ENCODE data around the gene ARHGEF37.
"Not testable (repeated sequence)": the region's sequence is repeated elsewhere in the genome, so short reads cannot be mapped to it uniquely, and the experiment has no call there.

Gene ARHGEF37

GRCh38 chr5:149564542-149565140 lies 16.7 kb upstream of the ARHGEF37 start:
- H3K4me3 ChIP-seq (ENCODE audit: low read depth, low read length) = not testable (repeated sequence)
- TF ChIP-seq, protein P1, sequence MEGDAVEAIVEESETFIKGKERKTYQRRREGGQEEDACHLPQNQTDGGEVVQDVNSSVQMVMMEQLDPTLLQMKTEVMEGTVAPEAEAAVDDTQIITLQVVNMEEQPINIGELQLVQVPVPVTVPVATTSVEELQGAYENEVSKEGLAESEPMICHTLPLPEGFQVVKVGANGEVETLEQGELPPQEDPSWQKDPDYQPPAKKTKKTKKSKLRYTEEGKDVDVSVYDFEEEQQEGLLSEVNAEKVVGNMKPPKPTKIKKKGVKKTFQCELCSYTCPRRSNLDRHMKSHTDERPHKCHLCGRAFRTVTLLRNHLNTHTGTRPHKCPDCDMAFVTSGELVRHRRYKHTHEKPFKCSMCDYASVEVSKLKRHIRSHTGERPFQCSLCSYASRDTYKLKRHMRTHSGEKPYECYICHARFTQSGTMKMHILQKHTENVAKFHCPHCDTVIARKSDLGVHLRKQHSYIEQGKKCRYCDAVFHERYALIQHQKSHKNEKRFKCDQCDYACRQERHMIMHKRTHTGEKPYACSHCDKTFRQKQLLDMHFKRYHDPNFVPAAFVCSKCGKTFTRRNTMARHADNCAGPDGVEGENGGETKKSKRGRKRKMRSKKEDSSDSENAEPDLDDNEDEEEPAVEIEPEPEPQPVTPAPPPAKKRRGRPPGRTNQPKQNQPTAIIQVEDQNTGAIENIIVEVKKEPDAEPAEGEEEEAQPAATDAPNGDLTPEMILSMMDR (IDR thresholded peaks at IDR 0.05; ENCODE audit: borderline replicate concordance, insufficient read depth, low read depth, low read length) = peak; percentile 15; the same call in 1 of the 2 replicates

DNA sequence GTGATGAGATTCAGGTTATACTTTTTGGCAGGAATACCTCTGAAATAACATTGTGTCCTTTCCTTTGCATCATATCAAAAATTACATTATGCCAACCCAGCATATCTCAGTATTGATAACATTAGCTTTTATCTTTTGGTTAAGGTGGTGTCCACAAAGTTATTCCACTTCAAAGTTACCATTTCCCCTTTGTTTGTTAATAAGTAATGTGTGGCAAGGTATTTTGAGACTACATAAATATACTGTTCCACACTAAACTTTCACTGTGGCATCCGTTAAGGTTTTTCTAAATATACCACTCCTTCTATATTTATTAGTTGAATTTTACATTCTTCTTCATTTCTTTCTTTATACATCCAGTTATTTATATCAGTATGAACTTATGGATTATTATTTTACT lies 14.1 kb upstream of the ARHGEF37 start:
- H3K4me3 ChIP-seq (ENCODE audit: low read depth, low read length) = no peak overlapping the region
- TF ChIP-seq, protein P1 (IDR thresholded peaks at IDR 0.05; ENCODE audit: borderline replicate concordance, insufficient read depth, low read depth, low read length) = no peak

- H3K4me3 ChIP-seq (ENCODE audit: low read depth, low read length) = no peak overlapping the region
- TF ChIP-seq, protein P1 (IDR thresholded peaks at IDR 0.05; ENCODE audit: borderline replicate concordance, insufficient read depth, low read depth, low read length) = no peak
Observed at GRCh38 chr5:149572170-149572569, 9.1 kb upstream of the ARHGEF37 start.

DNA sequence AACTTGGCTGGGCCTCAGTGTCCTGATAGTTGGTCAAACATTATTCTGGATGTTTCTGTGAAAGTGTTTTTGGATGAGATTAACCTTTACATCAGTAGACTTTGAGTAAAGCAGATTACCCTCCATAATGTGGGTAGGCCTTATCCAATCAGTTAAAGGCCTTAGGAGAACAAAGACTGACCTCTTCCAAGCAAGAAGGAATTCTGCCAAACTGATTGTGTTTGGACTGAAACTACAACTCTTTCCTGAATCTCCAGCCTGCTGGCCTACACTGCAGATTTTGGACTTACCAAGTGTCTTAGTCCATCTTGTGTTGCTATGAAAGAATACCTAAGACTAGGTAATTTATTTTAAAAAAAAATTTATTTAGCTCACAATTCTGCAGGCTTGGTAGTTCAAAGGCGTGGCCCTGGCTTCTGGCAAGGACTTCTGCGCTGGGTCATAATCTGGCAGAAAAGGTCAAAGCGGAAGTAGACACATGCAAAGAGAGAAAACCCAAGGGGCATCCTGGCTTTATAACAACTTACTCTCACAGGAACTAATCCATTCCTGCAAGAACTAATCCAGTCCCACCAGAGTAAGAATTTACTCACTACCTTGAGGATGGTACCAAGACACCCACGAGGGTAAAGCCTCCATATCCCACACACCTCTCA lies 8.6 kb upstream of the ARHGEF37 start:
- no peak overlapping the region for H3K4me3 ChIP-seq (ENCODE audit: low read depth, low read length)
- TF ChIP-seq, protein P1 (IDR thresholded peaks at IDR 0.05; ENCODE audit: borderline replicate concordance, insufficient read depth, low read depth, low read length) = no peak

DNA sequence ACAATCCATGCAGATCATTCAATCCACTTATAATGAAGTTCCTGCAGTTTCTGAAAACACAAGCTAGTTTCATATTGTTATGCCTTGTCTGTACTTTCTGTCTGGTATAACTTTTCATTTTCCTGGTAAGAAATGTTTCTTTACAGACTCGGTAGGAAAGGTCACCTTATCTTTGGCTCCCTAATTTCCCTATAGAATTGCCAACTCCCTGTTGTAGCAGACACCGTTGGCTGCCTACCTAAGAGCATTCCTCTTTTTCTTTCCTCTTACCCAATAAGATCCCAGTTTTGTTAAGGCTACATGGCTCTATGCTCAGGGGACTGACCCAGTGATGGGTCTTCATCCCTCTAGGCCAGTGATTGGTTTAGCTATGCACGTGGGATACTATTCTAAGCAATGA lies 6.2 kb upstream of the ARHGEF37 start:
- no peak overlapping the region for H3K4me3 ChIP-seq (ENCODE audit: low read depth, low read length)
- TF ChIP-seq, protein P1 (IDR thresholded peaks at IDR 0.05; ENCODE audit: borderline replicate concordance, insufficient read depth, low read depth, low read length) = no peak

- TF ChIP-seq, protein P1 (IDR thresholded peaks at IDR 0.05; ENCODE audit: borderline replicate concordance, insufficient read depth, low read depth, low read length) = no peak
- H3K4me3 ChIP-seq (ENCODE audit: low read depth, low read length) = no peak overlapping the region
Observed at GRCh38 chr5:149576021-149576420, 5.3 kb upstream of the ARHGEF37 start.

GRCh38 chr5:149578896-149579295 lies 2.4 kb upstream of the ARHGEF37 start:
- no peak overlapping the region for H3K4me3 ChIP-seq (ENCODE audit: low read depth, low read length)
- TF ChIP-seq, protein P1 (IDR thresholded peaks at IDR 0.05; ENCODE audit: borderline replicate concordance, insufficient read depth, low read depth, low read length) = no peak
